ENCODE measurements around the gene DDX19B.

The DDX19B gene

DNA sequence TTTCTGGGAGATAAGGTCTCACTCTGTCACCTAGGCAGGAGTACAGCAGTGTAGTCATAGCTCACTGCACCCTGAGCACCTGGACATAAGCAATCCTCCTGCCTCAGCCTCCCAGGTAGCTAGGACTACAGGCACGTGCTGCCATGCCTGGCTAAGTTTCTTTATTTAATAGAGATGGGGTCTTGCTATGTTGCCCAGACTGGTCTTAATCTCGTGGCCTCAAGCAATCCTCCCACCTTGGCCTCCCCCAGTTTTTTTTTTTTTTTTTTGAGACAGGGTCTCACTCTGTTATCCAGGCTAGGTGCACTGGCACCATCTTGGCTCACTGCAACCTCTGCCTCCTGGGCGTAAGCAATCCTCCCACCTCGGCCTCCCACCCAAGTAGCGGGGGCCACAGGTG lies 21.1 kb downstream of the DDX19B start:
- H3K4me2 ChIP-seq (ENCODE audit: insufficient read depth, low read length), result no peak overlapping the region
- H2AFZ ChIP-seq (ENCODE audit: low read depth, low read length), result no peak overlapping the region
- no peak overlapping the region for H3K4me3 ChIP-seq (ENCODE audit: low read depth in 1 of 2, low read length in 2 of 2)
- no peak for ATAC-seq (ENCODE audit: insufficient read depth, low read depth)
- no peak overlapping the region for H3K27ac ChIP-seq (ENCODE audit: low read length)
- no peak overlapping the region for H3K9ac ChIP-seq (ENCODE audit: low read depth, low read length)
- H3K4me1 ChIP-seq (ENCODE audit: insufficient read depth, low read length), result no peaks in the 10 kb centered on the region
- H3K27me3 ChIP-seq (ENCODE audit: insufficient read depth, low read length, poor library complexity), result no peaks in the 10 kb centered on the region
- H3K36me3 ChIP-seq (ENCODE audit: insufficient read depth, low read length), result no peaks in the 10 kb centered on the region
- no peaks in the 10 kb centered on the region for H3K79me2 ChIP-seq (ENCODE audit: insufficient read depth, low read length)
- TF ChIP-seq EZH2 (IDR thresholded peaks at IDR 0.05; ENCODE audit: borderline replicate concordance, low read depth, low read length, severe bottlenecking), result no peak
- TF ChIP-seq, protein P1, sequence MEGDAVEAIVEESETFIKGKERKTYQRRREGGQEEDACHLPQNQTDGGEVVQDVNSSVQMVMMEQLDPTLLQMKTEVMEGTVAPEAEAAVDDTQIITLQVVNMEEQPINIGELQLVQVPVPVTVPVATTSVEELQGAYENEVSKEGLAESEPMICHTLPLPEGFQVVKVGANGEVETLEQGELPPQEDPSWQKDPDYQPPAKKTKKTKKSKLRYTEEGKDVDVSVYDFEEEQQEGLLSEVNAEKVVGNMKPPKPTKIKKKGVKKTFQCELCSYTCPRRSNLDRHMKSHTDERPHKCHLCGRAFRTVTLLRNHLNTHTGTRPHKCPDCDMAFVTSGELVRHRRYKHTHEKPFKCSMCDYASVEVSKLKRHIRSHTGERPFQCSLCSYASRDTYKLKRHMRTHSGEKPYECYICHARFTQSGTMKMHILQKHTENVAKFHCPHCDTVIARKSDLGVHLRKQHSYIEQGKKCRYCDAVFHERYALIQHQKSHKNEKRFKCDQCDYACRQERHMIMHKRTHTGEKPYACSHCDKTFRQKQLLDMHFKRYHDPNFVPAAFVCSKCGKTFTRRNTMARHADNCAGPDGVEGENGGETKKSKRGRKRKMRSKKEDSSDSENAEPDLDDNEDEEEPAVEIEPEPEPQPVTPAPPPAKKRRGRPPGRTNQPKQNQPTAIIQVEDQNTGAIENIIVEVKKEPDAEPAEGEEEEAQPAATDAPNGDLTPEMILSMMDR (IDR thresholded peaks at IDR 0.05; ENCODE audit: borderline replicate concordance, extremely low read depth, low read length, poor library complexity, severe bottlenecking), result no peak
- no peaks in the 10 kb centered on the region for H3K9me3 ChIP-seq (ENCODE audit: insufficient read depth, low read length, severe bottlenecking)
- no peak for DNase-seq
- no peaks in the 10 kb centered on the region for H4K20me1 ChIP-seq (ENCODE audit: insufficient read depth, low read length)

DNA sequence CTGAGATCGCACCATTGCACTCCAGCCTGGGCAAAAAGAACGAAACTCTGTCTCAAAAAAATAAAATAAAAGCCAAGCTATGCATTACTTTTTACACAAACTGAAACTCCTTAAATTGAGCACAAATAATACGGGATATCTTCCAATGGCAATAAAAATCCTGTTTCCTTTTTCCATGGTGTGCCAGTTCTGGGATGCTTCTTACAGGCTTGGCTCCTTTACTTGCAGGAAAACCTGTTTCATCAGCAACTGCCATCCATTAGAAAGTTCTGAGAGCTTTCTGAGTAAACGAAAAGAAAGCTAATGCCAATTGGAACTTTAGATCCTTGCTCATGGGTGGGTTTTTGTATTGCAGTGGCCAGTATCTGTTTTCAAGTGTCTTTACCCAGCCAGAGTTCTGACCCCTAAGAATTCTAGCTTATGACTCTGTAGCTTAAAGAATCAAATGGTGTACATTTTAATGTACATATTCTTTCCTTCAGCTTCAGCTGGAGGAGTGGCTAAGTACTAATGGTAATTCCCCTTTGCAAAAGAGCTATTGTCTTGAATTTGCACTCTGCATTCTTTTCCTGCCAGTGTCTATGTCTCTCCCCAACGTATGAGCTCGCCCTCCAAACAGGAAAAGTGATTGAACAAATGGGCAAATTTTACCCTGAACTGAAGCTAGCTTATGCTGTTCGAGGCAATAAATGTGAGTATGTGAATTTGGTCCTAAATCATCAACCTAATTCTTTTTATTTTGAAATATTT lies 26.2 kb downstream of the DDX19B start:
- Histone ChIP-seq H3K4me3 (ENCODE audit: low read depth in 1 of 2, low read length in 2 of 2) (no peak overlapping the region), H3K27me3 (ENCODE audit: insufficient read depth, low read length, poor library complexity) (no peaks in the 10 kb centered on the region), H3K4me2 (ENCODE audit: insufficient read depth, low read length) (no peak overlapping the region), H3K36me3 (ENCODE audit: insufficient read depth, low read length) (no peaks in the 10 kb centered on the region), H4K20me1 (ENCODE audit: insufficient read depth, low read length) (no peaks in the 10 kb centered on the region), H3K9me3 (ENCODE audit: insufficient read depth, low read length, severe bottlenecking) (no peaks in the 10 kb centered on the region), H3K9ac (ENCODE audit: low read depth, low read length) (no peak overlapping the region), H2AFZ (ENCODE audit: low read depth, low read length) (no peak overlapping the region), H3K79me2 (ENCODE audit: insufficient read depth, low read length) (no peaks in the 10 kb centered on the region), H3K27ac (ENCODE audit: low read length) (no peak overlapping the region), H3K4me1 (ENCODE audit: insufficient read depth, low read length) (no peaks in the 10 kb centered on the region)
- no peak for DNase-seq
- no peak for ATAC-seq (ENCODE audit: insufficient read depth, low read depth)
- TF ChIP-seq, protein P1 (IDR thresholded peaks at IDR 0.05; ENCODE audit: borderline replicate concordance, extremely low read depth, low read length, poor library complexity, severe bottlenecking), result no peak
- TF ChIP-seq EZH2 (IDR thresholded peaks at IDR 0.05; ENCODE audit: borderline replicate concordance, low read depth, low read length, severe bottlenecking), result no peak

DNA sequence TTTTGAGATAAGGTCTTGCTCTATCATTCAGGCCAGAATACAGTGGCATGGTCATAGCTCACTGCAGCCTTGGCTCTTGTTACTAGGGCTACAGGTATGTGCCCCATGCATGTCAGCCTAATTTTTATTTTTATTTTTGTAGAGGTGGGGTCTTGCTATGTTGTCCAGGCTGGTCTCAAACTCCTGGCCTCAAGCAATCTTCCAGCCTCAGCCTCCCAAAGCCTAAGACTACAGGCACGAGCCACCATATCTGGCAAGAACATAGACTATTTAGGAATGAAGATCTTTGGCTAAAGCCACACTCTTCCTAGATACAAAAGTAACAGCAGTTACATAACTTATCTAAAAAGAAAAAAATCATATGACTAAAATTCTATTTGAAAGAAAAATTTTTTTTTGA lies 32.1 kb downstream of the DDX19B start:
- no peak overlapping the region for H3K27ac ChIP-seq (ENCODE audit: low read length)
- no peak overlapping the region for H3K4me3 ChIP-seq (ENCODE audit: low read depth in 1 of 2, low read length in 2 of 2)
- H3K9ac ChIP-seq (ENCODE audit: low read depth, low read length), result no peak overlapping the region
- H3K4me1 ChIP-seq (ENCODE audit: insufficient read depth, low read length), result no peaks in the 10 kb centered on the region
- H2AFZ ChIP-seq (ENCODE audit: low read depth, low read length), result no peak overlapping the region
- no peak overlapping the region for H3K4me2 ChIP-seq (ENCODE audit: insufficient read depth, low read length)
- no peaks in the 10 kb centered on the region for H4K20me1 ChIP-seq (ENCODE audit: insufficient read depth, low read length)
- TF ChIP-seq EZH2 (IDR thresholded peaks at IDR 0.05; ENCODE audit: borderline replicate concordance, low read depth, low read length, severe bottlenecking), result no peak
- TF ChIP-seq, protein P1 (IDR thresholded peaks at IDR 0.05; ENCODE audit: borderline replicate concordance, extremely low read depth, low read length, poor library complexity, severe bottlenecking), result no peak
- no peaks in the 10 kb centered on the region for H3K79me2 ChIP-seq (ENCODE audit: insufficient read depth, low read length)
- peaks cover 3% of the 10 kb centered on the region; the same call in 1 of the 2 replicates for H3K36me3 ChIP-seq (ENCODE audit: insufficient read depth, low read length)
- H3K9me3 ChIP-seq (ENCODE audit: insufficient read depth, low read length, severe bottlenecking), result no peaks in the 10 kb centered on the region
- no peaks in the 10 kb centered on the region for H3K27me3 ChIP-seq (ENCODE audit: insufficient read depth, low read length, poor library complexity)
- DNase-seq (no peak), ATAC-seq (ENCODE audit: insufficient read depth, low read depth) (no peak)

All from DND-41 (cell line).